ENCODE measurements around the gene NETO2.

GRCh38 chr16:47160422-47160821 is 16.7 kb upstream of the NETO2 start:
- no peak for TF ChIP-seq CTCF (IDR thresholded peaks at IDR 0.05 in 2 of 3, conservative IDR thresholded peaks at IDR 0.05 in 1 of 3; ENCODE audit: control insufficient read depth in 2 of 3, extremely low read depth in 1 of 3, insufficient read depth in 1 of 3, low read depth in 3 of 3, low read length in 3 of 3)
- TF ChIP-seq NFYA (IDR thresholded peaks at IDR 0.05; ENCODE audit: borderline replicate concordance, low read depth, low read length): no peak
- TF ChIP-seq TARDBP (IDR thresholded peaks at IDR 0.05; ENCODE audit: borderline replicate concordance): no peak
- TF ChIP-seq SP1 (IDR thresholded peaks at IDR 0.05; ENCODE audit: low read depth, low read length): no peak
- no peak for TF ChIP-seq NRF1 (conservative IDR thresholded peaks at IDR 0.05; ENCODE audit: low read depth, low read length)
- no peak for TF ChIP-seq ETV6 (conservative IDR thresholded peaks at IDR 0.05 in 1 of 2, IDR thresholded peaks at IDR 0.05 in 1 of 2; ENCODE audit: borderline replicate concordance in 1 of 2, low read depth in 1 of 2)
- TF ChIP-seq JUNB (IDR thresholded peaks at IDR 0.05): no peak
- no peak for TF ChIP-seq ZNF622 (IDR thresholded peaks at IDR 0.05)
- no peak for TF ChIP-seq TCF7 (IDR thresholded peaks at IDR 0.05; ENCODE audit: borderline replicate concordance)
- no peak for TF ChIP-seq EP300 (IDR thresholded peaks at IDR 0.05; ENCODE audit: borderline replicate concordance in 1 of 2, control insufficient read depth in 1 of 2, low read depth in 2 of 2, low read length in 2 of 2)
- TF ChIP-seq SPI1 (IDR thresholded peaks at IDR 0.05; ENCODE audit: borderline replicate concordance, insufficient read depth, low read depth, low read length): no peak
- no peak for TF ChIP-seq POLR2A (IDR thresholded peaks at IDR 0.05; ENCODE audit: low read depth, low read length)

Measured in GM12878 (cell line).